WTC11 (cell line): ENCODE data around the gene PRKD1. TPM values are rescaled to one million over a fixed set of nuclear protein-coding genes. Genes with fewer than 3 reads are reported as not detected.

Experiments
- ATAC-seq: fragments of 200-7000 bp; cut with Tn5 transposase; 2 replicates; pipeline ENCODE4 v1.10.0; 2021; ENCODE audit warnings: mild to moderate bottlenecking, moderate library complexity
- CTCF ChIA-PET: fragments of 300-600 bp; sonication (Branson Sonifier 250); formaldehyde crosslinking; loops from one replicate; lab custom pipeline; 2021; ENCODE audit warnings: antibody characterized with exemption; lab: Charles Lee
- POLR2A ChIA-PET: fragments of 350-600 bp; sonication (Branson Sonifier 250); formaldehyde crosslinking; loops from one replicate; lab custom pipeline; 2021; ENCODE audit warnings: antibody characterized with exemption; lab: Charles Lee
- DNase-seq: peaks from one replicate; pipeline ENCODE4 v3.0.0; 2021; ENCODE audit warnings: low spot score
- H3K27ac Mint-ChIP-seq: 2 replicates; pipeline ENCODE4 v1.8.0; 2021; ENCODE audit warnings: mixed read lengths
- H3K27me3 Mint-ChIP-seq: 2 replicates; pipeline ENCODE4 v1.8.0; 2021; ENCODE audit warnings: low read depth, mild to moderate bottlenecking, moderate library complexity, mixed read lengths
- H3K36me3 Mint-ChIP-seq: 2 replicates; pipeline ENCODE4 v1.8.0; 2021; ENCODE audit warnings: mixed read lengths
- H3K4me1 Mint-ChIP-seq: 2 replicates; pipeline ENCODE4 v1.8.0; 2022; ENCODE audit warnings: mixed read lengths
- H3K4me3 Mint-ChIP-seq: 2 replicates; pipeline ENCODE4 v1.8.0; 2021; ENCODE audit warnings: mild to moderate bottlenecking, moderate library complexity, mixed read lengths
- H3K9me3 Mint-ChIP-seq: 2 replicates; pipeline ENCODE4 v1.8.0; 2021; ENCODE audit warnings: mixed read lengths
- ATF3 ChIP-seq: sonication (generic); formaldehyde crosslinking; conservative IDR thresholded peaks from 2 replicates; pipeline ENCODE4 v1.8.1; 2022; ENCODE audit warnings: mild to moderate bottlenecking, missing genetic modification reagents
- CDX4 ChIP-seq: fragments of 250-450 bp; sonication (Bioruptor Pico); IDR thresholded peaks from 2 replicates; pipeline ENCODE4 v1.9.0; 2021; ENCODE audit warnings: moderate library complexity, mild to moderate bottlenecking, inconsistent platforms, borderline replicate concordance
- CREB1 ChIP-seq: sonication (generic); formaldehyde crosslinking; IDR thresholded peaks from 2 replicates; pipeline ENCODE4 v1.8.0; 2023; ENCODE audit warnings: mild to moderate bottlenecking, missing genetic modification reagents
- EMX1 ChIP-seq: fragments of 250-450 bp; sonication (Bioruptor Pico); IDR thresholded peaks from 2 replicates; pipeline ENCODE4 v1.8.0; 2021; ENCODE audit warnings: mild to moderate bottlenecking
- ESRRA ChIP-seq: sonication (generic); formaldehyde crosslinking; IDR thresholded peaks from 2 replicates; pipeline ENCODE4 v1.8.1; 2022; ENCODE audit warnings: mild to moderate bottlenecking, missing genetic modification reagents, borderline replicate concordance
- FOXJ3 ChIP-seq: sonication (generic); formaldehyde crosslinking; IDR thresholded peaks from 2 replicates; pipeline ENCODE4 v1.9.0; 2021; ENCODE audit warnings: missing genetic modification reagents, mild to moderate bottlenecking, borderline replicate concordance
- FOXP1 ChIP-seq: sonication (generic); formaldehyde crosslinking; IDR thresholded peaks from 2 replicates; pipeline ENCODE4 v1.8.0; 2022; ENCODE audit warnings: missing genetic modification reagents, mild to moderate bottlenecking, moderate library complexity, borderline replicate concordance
- FOXP4 ChIP-seq: sonication (generic); formaldehyde crosslinking; IDR thresholded peaks from 2 replicates; pipeline ENCODE4 v1.8.0; 2022; ENCODE audit warnings: mild to moderate bottlenecking, missing genetic modification reagents
- GABPB1 ChIP-seq: sonication (generic); formaldehyde crosslinking; IDR thresholded peaks from 2 replicates; pipeline ENCODE4 v1.8.1; 2023; ENCODE audit warnings: mild to moderate bottlenecking, missing genetic modification reagents
- MXD4 ChIP-seq: fragments of 250-450 bp; sonication (Bioruptor Pico); IDR thresholded peaks from 2 replicates; pipeline ENCODE4 v1.8.0; 2021; ENCODE audit warnings: mild to moderate bottlenecking, moderate library complexity, borderline replicate concordance
- NR3C1 ChIP-seq: sonication (generic); formaldehyde crosslinking; conservative IDR thresholded peaks from 2 replicates; pipeline ENCODE4 v1.8.1; 2023; ENCODE audit warnings: low read depth, mild to moderate bottlenecking, missing genetic modification reagents
- RORB ChIP-seq: fragments of 250-450 bp; sonication (Bioruptor Pico); IDR thresholded peaks from 2 replicates; pipeline ENCODE4 v1.9.0; 2021; ENCODE audit warnings: mild to moderate bottlenecking
- USF1 ChIP-seq: sonication (generic); formaldehyde crosslinking; IDR thresholded peaks from 2 replicates; pipeline ENCODE4 v1.8.0; 2022; ENCODE audit warnings: mild to moderate bottlenecking, missing genetic modification reagents
- ZNF232 ChIP-seq: sonication (generic); formaldehyde crosslinking; IDR thresholded peaks from 2 replicates; pipeline ENCODE4 v1.8.0; 2022; ENCODE audit warnings: mild to moderate bottlenecking, missing genetic modification reagents
- ZNF416 ChIP-seq: fragments of 250-450 bp; sonication (Bioruptor Pico); IDR thresholded peaks from 2 replicates; pipeline ENCODE4 v1.9.0; 2021; ENCODE audit warnings: mild to moderate bottlenecking, inconsistent platforms
- ZNF671 ChIP-seq: fragments of 250-450 bp; sonication (Bioruptor Pico); IDR thresholded peaks from 2 replicates; pipeline ENCODE4 v1.8.0; 2021; ENCODE audit warnings: mild to moderate bottlenecking
- total RNA-seq: library from RNA; stranded (reverse); gene quantifications from 3 replicates; pipeline ENCODE4 v1.2.3, GENCODE V29; 2021
- TF ChIP-seq, protein P1 (sequence below): sonication (generic); formaldehyde crosslinking; IDR thresholded peaks from 2 replicates; pipeline ENCODE4 v1.8.1; 2023; ENCODE audit warnings: mild to moderate bottlenecking, missing genetic modification reagents, moderate library complexity

The PRKD1 gene
- total RNA-seq, 1 experiment from 2014 or later = 7.6 TPM

DNA sequence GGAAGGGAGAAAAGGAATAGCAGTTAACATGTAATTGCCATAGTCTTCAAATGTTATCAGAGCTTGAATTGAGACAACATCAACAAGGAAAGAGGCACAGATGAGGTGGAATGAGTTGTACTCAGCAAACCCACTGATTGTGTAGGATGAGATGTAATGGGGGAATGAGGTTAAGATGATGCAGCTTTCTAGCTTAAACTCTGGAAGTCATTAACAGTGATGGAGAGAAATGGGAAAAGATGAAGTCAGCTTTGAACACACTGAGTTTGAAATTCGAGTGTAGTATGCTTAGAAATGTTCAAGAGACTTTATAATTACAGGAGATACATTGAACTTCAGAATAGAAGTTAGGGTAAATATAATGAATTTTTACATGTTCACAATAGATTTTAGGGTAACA lies 106.9 kb downstream of the PRKD1 start (continued):
- TF ChIP-seq FOXJ3 (CRISPR knock-in tag) = no peak
- no peak for TF ChIP-seq FOXP1 (CRISPR knock-in tag)

- ATAC-seq (no peak), DNase-seq (no peak)
- Mint-ChIP-seq H3K27ac (no peak overlapping the region), H3K36me3 (no peaks in the 10 kb centered on the region), H3K4me3 (no peak overlapping the region), H3K4me1 (peaks cover 29% of the 10 kb centered on the region), H3K9me3 (no peaks in the 10 kb centered on the region), H3K27me3 (no peaks in the 10 kb centered on the region)
- TF ChIP-seq ZNF671 (CRISPR knock-in tag) (no peak), USF1 (no peak), EMX1 (no peak), ZNF232 (CRISPR knock-in tag) (no peak), ATF3 (CRISPR knock-in tag) (no peak), NR3C1 (no peak), MXD4 (CRISPR knock-in tag) (no peak), ESRRA (CRISPR knock-in tag) (no peak)
- ChIA-PET POLR2A (no interaction called here), CTCF (no interaction called here)
Observed at GRCh38 chr14:29817767-29818405, 109.8 kb downstream of the PRKD1 start.

DNA sequence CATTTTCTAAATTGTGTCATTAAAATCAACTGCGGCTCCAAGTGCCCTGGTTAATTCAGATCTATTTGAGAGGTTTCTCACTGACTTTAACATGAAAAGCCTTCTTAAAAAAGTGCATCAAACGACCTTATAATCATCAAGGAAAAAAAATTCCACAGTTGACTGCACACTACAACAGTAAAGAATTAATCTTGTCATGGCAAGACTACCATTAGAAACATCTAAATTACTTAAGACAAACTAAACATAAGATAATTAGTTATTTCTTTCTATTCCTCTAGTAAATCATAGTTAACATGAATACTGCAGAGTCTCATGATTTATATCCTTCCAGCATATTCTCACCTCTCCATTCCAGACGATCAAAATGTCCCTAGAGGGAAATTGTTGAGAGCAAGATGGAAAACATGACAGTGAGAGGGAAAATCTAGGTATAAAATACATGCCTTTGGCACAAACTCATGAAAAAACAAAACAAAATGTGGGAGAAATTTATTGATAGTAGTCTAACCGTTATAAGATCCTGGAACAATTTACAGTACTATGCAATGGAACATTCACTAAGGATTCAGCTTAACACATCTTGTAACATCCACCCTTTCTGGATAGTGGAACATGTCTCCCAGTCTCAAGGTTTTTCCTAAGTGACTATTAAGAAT lies 112.5 kb downstream of the PRKD1 start:
- H3K9me3 Mint-ChIP-seq = peaks cover 7% of the 10 kb centered on the region
- no peak for ATAC-seq
- no peak overlapping the region for H3K27ac Mint-ChIP-seq
- no peaks in the 10 kb centered on the region for H3K27me3 Mint-ChIP-seq
- peaks cover 4% of the 10 kb centered on the region for H3K36me3 Mint-ChIP-seq
- TF ChIP-seq RORB (CRISPR knock-in tag) (no peak), GABPB1 (no peak), EMX1 (no peak), ZNF416 (no peak), CREB1 (CRISPR knock-in tag) (no peak), FOXP4 (no peak), CDX4 (CRISPR knock-in tag) (no peak), MXD4 (CRISPR knock-in tag) (no peak)
- TF ChIP-seq, protein P1, sequence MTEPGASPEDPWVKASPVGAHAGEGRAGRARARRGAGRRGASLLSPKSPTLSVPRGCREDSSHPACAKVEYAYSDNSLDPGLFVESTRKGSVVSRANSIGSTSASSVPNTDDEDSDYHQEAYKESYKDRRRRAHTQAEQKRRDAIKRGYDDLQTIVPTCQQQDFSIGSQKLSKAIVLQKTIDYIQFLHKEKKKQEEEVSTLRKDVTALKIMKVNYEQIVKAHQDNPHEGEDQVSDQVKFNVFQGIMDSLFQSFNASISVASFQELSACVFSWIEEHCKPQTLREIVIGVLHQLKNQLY (CRISPR knock-in tag) = no peak
- TF ChIP-seq, all 79 proteins: peak for 0
- no peak for DNase-seq
- Mint-ChIP-seq H3K4me3 (no peak overlapping the region), H3K4me1 (peaks cover 29% of the 10 kb centered on the region)
- ChIA-PET POLR2A (no interaction called here), CTCF (no interaction called here)
